Glomerular visceral epithelial cell (primary cell): ENCODE data around the gene LRRC1.
"Not testable (repeated sequence)": the region's sequence is repeated elsewhere in the genome, so short reads cannot be mapped to it uniquely, and the experiment has no call there.

Source experiments
- DNase-seq: peaks from one replicate; pipeline ENCODE4 v3.0.0-alpha.2; 2016; ENCODE audit errors: extremely low spot score

Gene LRRC1

GRCh38 chr6:53794720-53795339, at the start of gene LRRC1:
LRRC1 (plus strand) TSS chr6:53795005; CDS start chr6:53795257, 252 bp downstream.
- DNase-seq = peak; percentile 93

GRCh38 chr6:53746442-53747103, 48.2 kb upstream of the LRRC1 start:
- DNase-seq = no peak

GRCh38 chr6:53750052-53750650, 44.7 kb upstream of the LRRC1 start:
- DNase-seq = no peak

GRCh38 chr6:53751417-53751816, 43.4 kb upstream of the LRRC1 start:
- no peak for DNase-seq

- DNase-seq = no peak
These were observed 42.4 kb upstream of the LRRC1 start for GRCh38 chr6:53752440-53752839.

GRCh38 chr6:53752856-53753255, 41.9 kb upstream of the LRRC1 start:
- DNase-seq = no peak

GRCh38 chr6:53754330-53754729, 40.5 kb upstream of the LRRC1 start:
- DNase-seq = no peak

GRCh38 chr6:53756396-53756795, 38.4 kb upstream of the LRRC1 start:
- no peak for DNase-seq

GRCh38 chr6:53758496-53758895, 36.3 kb upstream of the LRRC1 start:
- DNase-seq = no peak

GRCh38 chr6:53761036-53761435, 33.8 kb upstream of the LRRC1 start:
- DNase-seq = peak; percentile 44

GRCh38 chr6:53765270-53765669, 29.5 kb upstream of the LRRC1 start:
- no peak for DNase-seq

GRCh38 chr6:53766930-53767329, 27.9 kb upstream of the LRRC1 start:
- no peak for DNase-seq

- no peak for DNase-seq
These were observed 26.9 kb upstream of the LRRC1 start for GRCh38 chr6:53767941-53768340.

GRCh38 chr6:53768636-53769035, 26.2 kb upstream of the LRRC1 start:
- no peak for DNase-seq

- no peak for DNase-seq
These were observed 24.0 kb upstream of the LRRC1 start for GRCh38 chr6:53770780-53771249.

GRCh38 chr6:53771785-53772624, 22.8 kb upstream of the LRRC1 start:
- no peak for DNase-seq

- no peak for DNase-seq
These were observed 21.6 kb upstream of the LRRC1 start for GRCh38 chr6:53773044-53773696.

- DNase-seq = not testable (repeated sequence)
These were observed 18.7 kb upstream of the LRRC1 start for GRCh38 chr6:53776152-53776551.

- DNase-seq = not testable (repeated sequence)
These were observed 9.8 kb upstream of the LRRC1 start for GRCh38 chr6:53784991-53785390.

- no peak for DNase-seq
These were observed 8.0 kb upstream of the LRRC1 start for GRCh38 chr6:53786832-53787231.

- DNase-seq = no peak
These were observed 3.9 kb upstream of the LRRC1 start for GRCh38 chr6:53790886-53791285.

- no peak for DNase-seq
These were observed 2.8 kb upstream of the LRRC1 start for GRCh38 chr6:53792016-53792415.
